AG09309 (cell line): ENCODE measurements around the gene ARF5.
A peak's percentile ranks its signal among the peaks of the same experiment; 100 is the strongest.

Experiments used
- DNase-seq: peaks from one replicate; pipeline ENCODE4 v3.0.0-alpha.2; 2010; ENCODE audit warnings: low read depth
- H3K4me3 ChIP-seq: 2 replicates; pipeline ENCODE4 v1.5.1; 2011; ENCODE audit warnings: mild to moderate bottlenecking, low read depth, low read length, moderate library complexity; ENCODE audit not compliant: control insufficient read depth
- TF ChIP-seq, protein P1 (sequence below): IDR thresholded peaks from 2 replicates; pipeline ENCODE4 v1.5.1; 2011; ENCODE audit warnings: mild to moderate bottlenecking, low read depth, low read length, inconsistent platforms; ENCODE audit not compliant: insufficient read depth, control insufficient read depth; ENCODE audit errors: missing control alignments

ARF5 gene

DNA sequence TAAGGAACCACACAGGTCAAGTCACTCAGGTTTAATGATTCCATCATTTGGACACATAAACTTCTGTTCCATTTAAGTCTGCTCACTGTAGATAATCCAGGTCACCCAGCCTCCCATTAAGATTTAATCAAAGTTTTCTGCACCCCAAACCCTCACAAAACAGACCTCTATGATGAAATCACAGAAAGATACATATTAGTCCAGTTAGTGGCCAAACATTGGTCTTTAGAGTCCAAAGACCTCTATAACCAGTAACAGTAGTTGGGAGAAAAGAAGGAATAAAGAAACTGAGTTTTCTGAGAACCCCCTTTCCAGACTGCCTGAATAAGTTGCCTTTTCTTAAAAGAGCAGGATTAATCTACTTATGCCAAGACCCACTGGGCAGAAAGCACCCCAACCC lies 7.6 kb upstream of the ARF5 start:
- no peak overlapping the region for H3K4me3 ChIP-seq
- no peak for DNase-seq
- TF ChIP-seq, protein P1, sequence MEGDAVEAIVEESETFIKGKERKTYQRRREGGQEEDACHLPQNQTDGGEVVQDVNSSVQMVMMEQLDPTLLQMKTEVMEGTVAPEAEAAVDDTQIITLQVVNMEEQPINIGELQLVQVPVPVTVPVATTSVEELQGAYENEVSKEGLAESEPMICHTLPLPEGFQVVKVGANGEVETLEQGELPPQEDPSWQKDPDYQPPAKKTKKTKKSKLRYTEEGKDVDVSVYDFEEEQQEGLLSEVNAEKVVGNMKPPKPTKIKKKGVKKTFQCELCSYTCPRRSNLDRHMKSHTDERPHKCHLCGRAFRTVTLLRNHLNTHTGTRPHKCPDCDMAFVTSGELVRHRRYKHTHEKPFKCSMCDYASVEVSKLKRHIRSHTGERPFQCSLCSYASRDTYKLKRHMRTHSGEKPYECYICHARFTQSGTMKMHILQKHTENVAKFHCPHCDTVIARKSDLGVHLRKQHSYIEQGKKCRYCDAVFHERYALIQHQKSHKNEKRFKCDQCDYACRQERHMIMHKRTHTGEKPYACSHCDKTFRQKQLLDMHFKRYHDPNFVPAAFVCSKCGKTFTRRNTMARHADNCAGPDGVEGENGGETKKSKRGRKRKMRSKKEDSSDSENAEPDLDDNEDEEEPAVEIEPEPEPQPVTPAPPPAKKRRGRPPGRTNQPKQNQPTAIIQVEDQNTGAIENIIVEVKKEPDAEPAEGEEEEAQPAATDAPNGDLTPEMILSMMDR = no peak

DNA sequence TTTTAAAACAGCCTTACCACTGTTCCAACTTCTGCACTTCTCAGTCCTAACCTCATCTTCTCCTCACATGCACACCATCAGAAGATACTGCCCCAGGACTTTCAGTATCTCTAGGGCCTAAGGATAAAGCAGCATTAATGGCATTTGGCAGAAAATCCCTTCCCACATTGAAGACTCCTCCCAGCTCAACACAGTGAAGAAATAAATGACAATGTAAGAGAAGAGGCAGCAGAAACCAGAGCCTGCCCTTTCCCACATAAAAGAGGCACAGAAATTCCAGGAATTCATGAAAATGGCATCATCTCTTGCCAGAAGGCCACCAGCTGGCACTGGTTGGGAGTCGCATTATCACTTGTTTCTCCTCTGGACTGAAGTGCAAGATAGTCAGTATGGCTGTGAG lies 6.5 kb upstream of the ARF5 start:
- DNase-seq = no peak
- TF ChIP-seq, protein P1 = no peak
- no peak overlapping the region for H3K4me3 ChIP-seq

DNA sequence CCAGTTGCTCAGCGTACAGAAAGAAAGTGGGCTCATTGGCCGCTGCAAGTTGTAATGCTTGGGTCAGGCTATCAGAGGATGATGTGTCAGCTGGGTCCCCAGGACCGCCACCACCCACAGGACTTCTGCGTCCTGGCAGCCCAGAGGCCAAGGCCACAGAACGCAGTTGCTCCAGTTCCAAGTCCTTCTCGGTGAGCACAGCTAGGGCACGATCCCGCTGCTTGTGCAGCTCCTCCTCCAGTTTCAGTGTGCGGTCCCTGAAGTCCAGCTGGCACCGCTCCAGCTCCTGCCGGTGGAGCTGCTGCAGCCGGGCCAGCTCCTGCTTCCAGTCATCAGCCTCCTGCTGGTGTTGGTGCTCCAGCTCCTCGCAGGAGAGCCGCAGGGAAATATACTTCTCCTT lies 5.8 kb upstream of the ARF5 start:
- DNase-seq = no peak
- TF ChIP-seq, protein P1 = no peak
- no peak overlapping the region for H3K4me3 ChIP-seq

DNA sequence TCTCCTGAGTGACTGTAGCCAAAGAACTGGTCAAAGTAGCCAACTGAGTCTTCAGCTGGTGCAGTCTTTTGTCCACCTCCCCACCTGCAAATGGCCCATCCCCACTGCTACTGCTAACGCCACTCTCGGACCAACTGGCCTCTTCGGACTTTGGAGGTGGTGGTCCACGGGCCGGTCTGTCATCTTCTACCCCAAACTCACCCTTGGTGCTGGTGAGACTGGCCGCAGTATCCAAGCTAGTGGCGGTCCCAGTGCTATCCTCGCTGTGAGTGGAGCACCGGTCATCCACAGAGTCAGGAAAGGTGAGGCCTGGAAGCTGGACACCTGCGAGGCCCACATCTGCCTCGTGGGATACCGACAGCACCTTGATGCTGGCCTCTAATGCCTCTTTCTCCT lies 3.6 kb upstream of the ARF5 start:
- peak overlapping the region; percentile 86 for H3K4me3 ChIP-seq
- DNase-seq = no peak
- TF ChIP-seq, protein P1 = no peak

DNA sequence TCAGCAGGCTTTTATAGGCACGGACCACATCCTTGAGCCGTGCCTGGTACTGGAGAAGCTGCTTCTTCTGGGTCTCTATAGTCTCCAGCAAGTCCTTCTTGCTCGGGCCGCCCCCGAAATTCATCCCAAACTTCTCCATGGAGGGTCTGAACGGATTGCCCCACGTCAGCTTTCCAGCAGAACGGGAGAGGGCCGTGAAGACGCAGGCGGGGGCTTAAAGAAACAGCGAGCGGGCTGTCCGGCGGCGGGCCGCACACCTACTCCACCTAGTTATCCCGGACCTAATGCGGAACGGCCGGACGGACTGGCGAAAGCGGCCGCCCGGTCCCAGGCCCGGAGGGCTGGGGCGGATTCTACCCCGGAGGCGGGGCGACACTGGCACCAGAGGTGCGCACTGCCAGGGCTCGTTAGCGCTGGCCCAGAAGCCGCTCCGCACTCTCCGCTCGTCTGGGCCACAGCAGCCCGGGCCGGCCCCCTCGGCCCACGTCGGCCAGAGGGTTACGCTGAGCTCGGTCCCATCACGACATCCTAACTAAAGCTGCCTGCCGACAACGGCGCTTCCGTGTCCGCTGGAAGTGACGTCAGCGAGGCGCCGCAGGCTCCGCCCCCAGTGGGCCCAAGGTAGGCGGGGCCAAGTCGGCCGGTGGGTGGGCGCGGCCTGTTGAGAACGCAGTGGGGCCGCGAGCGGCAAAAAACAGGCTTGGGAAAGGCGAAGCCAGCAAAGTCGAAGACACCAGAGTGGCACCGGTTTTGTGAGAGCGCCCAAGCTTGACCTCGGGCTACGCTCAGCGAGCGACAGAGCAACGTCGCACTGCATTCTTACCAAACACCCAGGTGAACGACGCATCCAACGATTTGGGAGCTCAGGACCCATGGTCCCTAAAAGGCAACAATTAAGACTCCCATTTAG lies 2.9 kb upstream of the ARF5 start, which contains the start of gene GCC1:
Gene GCC1 (minus strand): TSS at position 553 of the 910 bp plus-strand sequence. CDS start 414 bp downstream, at position 139.
- peak within 1 kb of the TSS; percentile 86 for H3K4me3 ChIP-seq
- peak; percentile 44 for DNase-seq
- TF ChIP-seq, protein P1 = no peak

DNA sequence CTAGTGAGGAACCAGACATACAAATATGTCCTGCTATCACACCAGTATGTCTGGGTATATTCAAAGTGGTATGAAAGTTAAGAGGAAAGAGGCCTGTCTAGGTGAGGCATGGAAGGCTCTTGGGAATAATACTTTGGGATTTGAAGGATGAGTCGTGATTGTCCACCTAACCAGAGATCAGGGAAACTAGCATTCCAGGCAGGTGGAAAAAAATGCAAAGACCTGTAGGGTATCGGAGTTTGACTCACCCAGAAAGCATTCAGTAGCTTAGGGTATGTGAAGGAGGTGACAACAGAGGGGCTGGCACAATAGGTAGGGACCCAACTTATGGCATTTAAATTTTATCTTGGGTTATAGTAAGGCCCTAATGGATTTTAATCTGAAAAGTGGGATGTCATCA lies 1.9 kb upstream of the ARF5 start:
- DNase-seq = no peak
- no peak overlapping the region for H3K4me3 ChIP-seq
- TF ChIP-seq, protein P1 = no peak
